G401.6 (cell line): ENCODE data around the gene GABRB3.

Experiments
- FAIRE-seq: peaks from 2 replicates; lab custom pipeline; 2012; peaks lifted over from hg19 to GRCh38; lab: Jason Lieb, UNC

Gene GABRB3

GRCh38 chr15:26676115-26676514 is 96.8 kb downstream of the GABRB3 start:
- FAIRE-seq: no peak

GRCh38 chr15:26674467-26674866 is 98.4 kb downstream of the GABRB3 start:
- FAIRE-seq: no peak

- FAIRE-seq: no peak
Observed at GRCh38 chr15:26673445-26673844, 99.4 kb downstream of the GABRB3 start.

- no peak for FAIRE-seq
Observed at GRCh38 chr15:26670116-26670515, 102.8 kb downstream of the GABRB3 start.

- FAIRE-seq: no peak
Observed at GRCh38 chr15:26667222-26667988, 105.5 kb downstream of the GABRB3 start.

- no peak for FAIRE-seq
Observed at GRCh38 chr15:26665957-26666791, 106.7 kb downstream of the GABRB3 start.

GRCh38 chr15:26662283-26662682 is 110.6 kb downstream of the GABRB3 start:
- FAIRE-seq: no peak

GRCh38 chr15:26661748-26662147 is 111.1 kb downstream of the GABRB3 start:
- FAIRE-seq: no peak

- no peak for FAIRE-seq
Observed at GRCh38 chr15:26661107-26661506, 111.8 kb downstream of the GABRB3 start.

GRCh38 chr15:26660241-26660640 is 112.6 kb downstream of the GABRB3 start:
- FAIRE-seq: no peak

- no peak for FAIRE-seq
Observed at GRCh38 chr15:26658290-26658689, 114.6 kb downstream of the GABRB3 start.

- FAIRE-seq: no peak
Observed at GRCh38 chr15:26656080-26656479, 116.8 kb downstream of the GABRB3 start.

GRCh38 chr15:26651909-26652308 is 121.0 kb downstream of the GABRB3 start:
- no peak for FAIRE-seq

GRCh38 chr15:26648676-26649075 is 124.2 kb downstream of the GABRB3 start:
- no peak for FAIRE-seq

GRCh38 chr15:26644948-26645347 is 127.9 kb downstream of the GABRB3 start:
- no peak for FAIRE-seq

- FAIRE-seq: no peak
Observed at GRCh38 chr15:26641144-26641543, 131.7 kb downstream of the GABRB3 start.

- FAIRE-seq: no peak
Observed at GRCh38 chr15:26640601-26641000, 132.3 kb downstream of the GABRB3 start.

GRCh38 chr15:26639966-26640365 is 132.9 kb downstream of the GABRB3 start:
- no peak for FAIRE-seq

- FAIRE-seq: no peak
Observed at GRCh38 chr15:26635614-26636013, 137.3 kb downstream of the GABRB3 start.

GRCh38 chr15:26635105-26635504 is 137.8 kb downstream of the GABRB3 start:
- no peak for FAIRE-seq

- no peak for FAIRE-seq
Observed at GRCh38 chr15:26634319-26634718, 138.5 kb downstream of the GABRB3 start.

GRCh38 chr15:26632500-26632899 is 140.4 kb downstream of the GABRB3 start:
- no peak for FAIRE-seq

GRCh38 chr15:26631894-26632293 is 141.0 kb downstream of the GABRB3 start:
- FAIRE-seq: no peak

- no peak for FAIRE-seq
Observed at GRCh38 chr15:26630857-26631256, 142.0 kb downstream of the GABRB3 start.
